Inflammatory macrophage treated with lipopolysaccharide for 4 hours (primary cell): ENCODE results near the gene ZBTB46.
A peak's percentile ranks its signal among the peaks of the same experiment; 100 is the strongest.
"Not testable (repeated sequence)": the region's sequence is repeated elsewhere in the genome, so short reads cannot be mapped to it uniquely, and the experiment has no call there.

Experiments used
- DNase-seq: peaks from one replicate; pipeline ENCODE4 v3.0.0-alpha.2; 2020

Gene ZBTB46, protein sequence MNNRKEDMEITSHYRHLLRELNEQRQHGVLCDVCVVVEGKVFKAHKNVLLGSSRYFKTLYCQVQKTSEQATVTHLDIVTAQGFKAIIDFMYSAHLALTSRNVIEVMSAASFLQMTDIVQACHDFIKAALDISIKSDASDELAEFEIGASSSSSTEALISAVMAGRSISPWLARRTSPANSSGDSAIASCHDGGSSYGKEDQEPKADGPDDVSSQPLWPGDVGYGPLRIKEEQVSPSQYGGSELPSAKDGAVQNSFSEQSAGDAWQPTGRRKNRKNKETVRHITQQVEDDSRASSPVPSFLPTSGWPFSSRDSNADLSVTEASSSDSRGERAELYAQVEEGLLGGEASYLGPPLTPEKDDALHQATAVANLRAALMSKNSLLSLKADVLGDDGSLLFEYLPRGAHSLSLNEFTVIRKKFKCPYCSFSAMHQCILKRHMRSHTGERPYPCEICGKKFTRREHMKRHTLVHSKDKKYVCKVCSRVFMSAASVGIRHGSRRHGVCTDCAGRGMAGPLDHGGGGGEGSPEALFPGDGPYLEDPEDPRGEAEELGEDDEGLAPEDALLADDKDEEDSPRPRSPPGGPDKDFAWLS

DNA sequence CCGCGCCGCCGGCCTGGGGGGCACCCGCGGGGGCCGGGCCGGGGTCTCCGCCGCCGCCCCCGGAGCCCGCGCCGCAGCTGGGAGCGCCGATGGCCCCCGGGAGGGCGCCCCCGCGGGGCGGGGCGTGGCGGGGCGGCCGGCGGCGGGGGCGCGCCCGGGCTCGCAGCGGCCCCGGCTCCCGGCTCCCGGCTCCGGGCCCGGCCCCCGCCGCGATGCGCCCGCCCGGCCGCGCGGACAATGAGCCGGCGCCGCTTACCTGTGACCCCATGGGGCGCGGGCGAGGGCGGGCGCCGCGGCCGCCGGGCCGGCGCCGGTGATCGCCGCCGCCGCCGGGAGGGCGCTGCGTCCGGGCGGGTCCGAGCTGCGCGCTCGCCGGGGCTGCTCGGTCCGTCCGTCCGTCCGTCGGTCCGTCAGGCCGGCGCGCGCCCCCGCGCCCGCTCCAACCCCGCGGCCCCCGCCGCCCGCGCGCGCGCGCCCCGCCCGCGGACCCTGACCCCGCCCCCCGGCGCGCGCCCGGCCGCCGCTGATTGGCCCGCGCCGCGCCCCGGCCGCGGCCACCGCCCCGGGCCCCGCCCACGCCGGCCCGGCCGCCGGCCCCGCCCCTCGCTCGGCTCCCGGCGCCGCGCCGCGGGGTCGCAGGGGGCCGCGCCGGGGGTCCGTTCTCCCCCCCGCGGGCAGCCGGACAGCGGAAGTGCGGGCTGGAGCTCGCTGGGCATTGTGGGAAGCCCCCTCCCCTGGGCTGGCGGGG, at the start of gene ZBTB46:
ZBTB46 (minus strand) TSS at position 424 of the 748 bp plus-strand sequence. CDS start 40,507 bp downstream, outside the sequence.
- peak; percentile 62 for DNase-seq

GRCh38 chr20:63878899-63879663, 48.0 kb upstream of the ZBTB46 start:
- no peak for DNase-seq

DNA sequence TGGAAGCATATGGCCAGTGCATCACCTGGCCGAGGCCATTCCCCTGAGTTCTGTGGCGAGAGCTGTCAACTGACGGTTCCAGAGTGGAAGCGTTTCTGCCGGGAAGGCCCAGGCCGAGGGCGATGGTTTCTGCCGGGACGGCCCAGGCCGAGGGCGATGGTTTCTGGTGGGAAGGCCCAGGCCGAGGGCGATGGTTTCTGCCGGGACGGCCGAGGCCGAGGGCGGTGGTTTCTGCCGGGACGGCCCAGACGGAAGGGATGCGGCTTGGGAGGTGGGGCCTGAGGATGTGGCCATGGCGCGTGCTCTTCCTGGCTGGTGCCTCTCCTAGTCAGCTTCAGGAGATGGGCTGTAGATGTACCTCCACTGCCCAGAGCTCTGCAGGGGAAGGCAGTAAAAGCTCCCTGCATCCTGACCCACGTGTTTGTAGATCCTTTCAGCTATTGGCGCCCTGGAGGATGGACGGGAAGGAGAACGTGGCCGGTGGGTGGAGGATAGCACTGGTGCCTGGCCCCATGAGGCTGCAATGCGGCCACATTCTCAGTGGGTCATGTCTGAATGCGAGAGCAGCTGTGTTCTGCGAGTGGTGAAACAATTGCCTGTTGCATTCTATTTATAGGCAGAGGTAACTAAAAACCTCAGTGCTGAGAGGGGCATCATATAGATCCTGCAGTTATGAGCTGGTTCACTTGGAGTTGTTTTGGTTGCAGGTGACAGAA, 46.8 kb upstream of the ZBTB46 start:
- DNase-seq = no peak

GRCh38 chr20:63876489-63877036, 45.5 kb upstream of the ZBTB46 start:
- DNase-seq = no peak

DNA sequence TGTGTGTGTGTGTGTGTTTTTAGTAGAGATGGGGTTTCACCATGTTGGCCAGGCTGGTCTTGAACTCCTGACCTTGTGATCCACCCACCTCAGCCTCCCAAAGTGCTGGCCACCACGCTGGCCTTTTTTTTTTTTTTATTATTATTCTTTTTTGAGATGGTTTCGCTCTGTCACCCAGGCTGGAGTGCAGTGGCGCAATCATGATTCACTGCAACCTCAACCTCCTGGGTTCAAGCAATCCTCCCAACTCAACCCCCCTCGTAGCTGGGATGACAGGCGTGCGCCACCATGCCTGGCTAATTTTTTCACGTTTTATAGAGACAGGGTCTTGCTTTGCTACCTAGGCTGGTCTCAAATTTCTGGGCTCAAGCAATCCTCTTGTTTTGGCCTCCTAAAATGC, 43.2 kb upstream of the ZBTB46 start:
- peak; percentile 81 for DNase-seq

DNA sequence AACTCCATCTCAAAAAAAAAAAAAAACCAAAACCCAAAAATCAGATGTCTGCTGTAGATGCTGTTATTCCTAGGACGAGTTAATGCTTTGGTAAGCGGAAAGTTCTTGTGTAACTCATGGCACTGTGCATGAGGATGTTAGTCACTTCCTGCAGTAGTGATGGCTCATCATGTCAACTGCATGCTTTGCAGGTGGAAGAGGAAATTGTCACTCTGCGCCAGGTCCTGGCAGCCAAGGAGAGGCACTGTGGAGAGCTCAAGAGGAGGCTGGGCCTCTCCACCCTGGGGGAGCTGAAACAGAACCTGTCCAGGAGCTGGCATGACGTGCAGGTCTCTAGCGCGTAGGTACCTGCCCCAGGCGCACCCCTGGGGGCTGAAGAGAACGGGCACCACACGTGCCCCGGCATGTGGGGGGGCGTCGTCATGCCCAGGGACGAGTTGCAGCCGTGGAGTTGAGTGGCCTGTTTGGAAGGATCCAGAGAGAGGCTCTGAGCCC, 42.5 kb upstream of the ZBTB46 start:
- peak; percentile 97 for DNase-seq

DNA sequence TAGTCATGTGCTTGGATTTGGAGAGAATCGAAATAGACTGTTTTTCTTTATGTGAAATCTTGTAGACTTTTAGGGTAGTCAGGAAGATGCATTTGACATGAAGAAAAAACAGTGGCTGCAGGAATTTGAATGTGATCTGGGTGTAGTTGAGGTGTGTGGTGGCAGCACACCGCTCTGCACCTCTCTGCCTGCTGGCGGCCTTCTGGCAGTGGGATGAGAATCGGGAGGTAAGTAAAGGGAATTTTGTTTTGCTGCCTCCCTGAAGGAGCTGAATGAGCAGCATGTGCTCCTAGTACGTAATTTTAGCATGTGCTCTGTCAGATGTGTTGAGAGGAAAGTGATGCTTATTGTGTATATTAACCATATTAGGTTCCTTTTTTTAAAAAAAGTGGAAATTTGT, 37.2 kb upstream of the ZBTB46 start:
- DNase-seq = no peak

DNA sequence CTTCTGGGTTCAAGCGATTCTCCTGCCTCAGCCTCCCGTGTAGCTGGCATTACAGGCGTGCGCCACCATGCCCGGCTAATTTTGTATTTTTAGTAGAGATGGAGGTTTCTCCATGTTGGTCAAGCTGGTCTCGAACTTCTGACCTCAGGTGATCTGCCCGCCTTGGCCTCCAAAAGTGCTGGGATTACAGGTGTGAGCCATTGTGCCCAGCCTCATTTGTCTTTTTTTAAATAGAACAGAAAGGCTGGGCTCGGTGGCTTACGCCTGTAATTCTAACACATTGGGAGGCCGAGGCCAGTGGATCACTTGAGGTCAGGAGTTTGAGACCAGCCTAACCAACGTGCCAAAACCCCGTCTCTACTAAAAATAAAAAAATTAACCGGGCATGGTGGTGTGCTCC, 36.0 kb upstream of the ZBTB46 start:
- not testable (repeated sequence) for DNase-seq

DNA sequence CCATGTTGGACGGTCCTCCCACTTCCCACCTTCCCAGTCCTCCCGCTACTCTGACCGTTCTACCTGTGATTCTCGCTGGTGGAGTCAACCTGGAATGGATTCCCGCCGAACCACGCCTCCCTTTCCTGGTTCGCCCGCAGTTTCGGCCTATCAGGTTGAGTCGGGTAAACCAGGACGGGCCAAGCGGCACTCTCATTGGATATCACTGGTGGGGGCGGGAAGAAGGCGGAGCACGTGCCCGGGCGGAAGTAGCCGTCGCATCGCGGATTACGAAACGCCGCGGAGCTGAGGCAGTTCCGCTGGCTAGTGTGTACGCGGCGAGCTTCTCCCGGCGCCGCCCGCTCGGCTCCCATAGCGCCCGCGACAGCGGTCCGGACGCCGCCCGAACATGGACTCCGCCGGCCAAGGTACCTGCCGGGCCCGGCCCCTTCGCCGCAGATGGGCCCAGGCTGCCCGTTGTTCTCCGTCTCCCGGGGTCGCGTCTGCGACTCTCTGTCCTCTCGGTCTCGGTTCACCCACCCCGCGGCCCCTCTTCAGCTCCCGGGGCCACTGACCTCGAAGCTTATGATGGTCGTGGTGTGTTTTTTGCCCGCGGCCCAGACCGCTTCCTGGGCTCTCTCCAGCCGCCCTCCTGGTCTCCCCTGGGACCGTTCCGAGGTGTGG, 34.0 kb upstream of the ZBTB46 start, which contains the start of gene TPD52L2:
TPD52L2 (plus strand) TSS at position 293 of the 663 bp plus-strand sequence; CDS start at position 389, 96 bp downstream.
- DNase-seq = peak; percentile 99

GRCh38 chr20:63864545-63864977, 33.5 kb upstream of the ZBTB46 start:
- DNase-seq = no peak

DNA sequence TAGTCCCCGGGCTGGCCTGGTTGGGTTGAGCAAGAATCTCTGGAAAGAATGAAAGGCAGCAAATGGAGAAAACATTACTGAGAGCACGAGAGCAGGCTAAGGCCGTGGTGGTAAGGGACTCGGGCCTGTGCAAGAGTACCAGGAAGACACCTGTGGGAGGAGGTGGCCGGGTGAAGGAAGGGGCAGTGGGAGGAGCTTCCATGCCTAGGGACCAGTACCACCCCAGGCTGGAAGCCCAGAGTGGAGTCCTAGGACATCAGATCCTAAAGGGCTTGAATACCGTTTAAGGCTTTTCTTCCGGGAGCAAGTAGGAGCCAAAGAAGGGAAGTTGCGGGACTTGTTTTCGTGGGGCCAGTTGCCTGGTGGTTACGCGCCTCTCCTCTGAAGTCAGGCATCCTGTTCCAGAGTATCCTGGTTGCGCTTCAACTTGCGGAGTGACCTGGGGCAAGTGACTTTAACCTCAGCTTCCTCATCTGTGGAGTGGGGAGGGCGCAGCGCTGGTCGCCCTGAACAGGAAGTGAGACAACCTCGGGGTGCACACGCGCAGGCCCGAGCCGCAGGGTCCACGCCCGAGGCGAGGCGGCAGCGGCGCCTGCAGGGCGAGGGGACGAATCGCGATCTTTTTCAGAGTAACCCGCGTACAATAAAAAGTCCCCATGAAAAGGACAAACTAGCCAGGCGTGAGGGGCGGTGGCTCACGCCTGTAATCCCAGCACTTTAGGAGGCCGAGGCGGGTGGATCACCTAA, 32.9 kb upstream of the ZBTB46 start:
- DNase-seq = peak; percentile 97

- no peak for DNase-seq
Observed at GRCh38 chr20:63863021-63863797, 32.1 kb upstream of the ZBTB46 start.

- no peak for DNase-seq
Observed at GRCh38 chr20:63861981-63862901, 31.2 kb upstream of the ZBTB46 start.

DNA sequence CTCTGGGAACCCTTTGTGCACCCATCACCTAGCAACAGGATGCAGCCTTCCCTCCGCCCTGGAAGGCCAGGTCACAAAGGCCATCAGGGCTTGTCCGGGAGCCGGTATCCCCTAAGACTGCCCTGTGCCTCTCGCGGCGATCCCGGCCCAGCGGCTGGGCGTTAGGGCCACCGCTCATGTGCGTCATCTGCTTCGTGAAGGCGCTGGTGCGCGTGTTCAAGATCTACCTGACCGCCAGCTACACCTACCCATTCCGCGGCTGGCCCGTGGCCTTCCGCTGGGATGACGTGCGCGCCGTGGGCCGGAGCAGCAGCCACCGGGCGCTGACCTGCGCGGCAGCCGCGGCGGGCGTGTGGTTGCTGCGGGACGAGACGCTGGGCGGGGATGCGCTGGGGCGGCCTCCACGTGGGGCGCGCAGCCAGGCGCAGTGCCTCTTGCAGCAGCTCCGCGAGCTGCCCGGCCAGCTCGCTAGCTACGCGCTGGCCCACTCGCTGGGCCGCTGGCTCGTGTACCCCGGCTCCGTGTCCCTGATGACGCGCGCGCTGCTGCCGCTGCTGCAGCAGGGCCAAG, 30.4 kb upstream of the ZBTB46 start, which contains the start of gene ABHD16B:
ABHD16B (plus strand) TSS at position 134 of the 570 bp plus-strand sequence; CDS start at position 177, 43 bp downstream.
- no peak for DNase-seq

DNA sequence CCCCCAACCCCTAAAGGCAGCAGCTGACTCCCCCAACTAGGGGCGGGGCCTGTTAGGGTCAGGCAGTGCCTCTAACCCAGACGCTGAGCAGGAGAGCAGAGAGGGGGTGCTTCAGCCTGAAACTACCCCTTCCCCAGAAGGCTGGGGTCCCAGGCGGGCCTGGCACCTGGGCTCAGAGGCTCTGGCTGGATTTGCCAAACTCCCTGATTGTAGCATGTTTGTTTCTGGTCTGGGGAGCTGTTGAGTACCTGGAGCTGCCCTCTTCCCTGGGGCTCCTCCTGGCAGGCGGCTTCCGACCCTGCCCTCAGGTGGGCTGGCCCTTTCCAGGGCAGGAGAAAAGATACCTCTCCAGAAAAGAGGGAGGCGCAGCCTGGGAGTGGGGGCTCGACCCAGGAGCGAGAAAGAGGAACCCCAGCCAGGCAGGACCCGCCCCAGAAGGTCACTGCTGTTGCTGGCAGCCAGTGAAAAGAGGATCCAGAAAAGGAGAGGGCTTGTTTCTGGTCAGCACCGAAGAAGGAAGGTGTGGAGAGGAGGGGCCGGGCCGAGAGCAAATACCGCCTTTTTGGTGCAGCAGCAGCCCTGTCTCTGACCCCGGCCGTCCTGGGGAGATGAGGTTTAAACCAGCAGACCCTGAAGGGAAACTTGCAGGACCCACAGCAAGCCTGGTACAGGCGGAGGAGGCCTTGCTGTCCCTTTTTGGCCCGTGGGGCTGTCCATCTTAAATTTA, 29.4 kb upstream of the ZBTB46 start:
- peak; percentile 54 for DNase-seq

DNA sequence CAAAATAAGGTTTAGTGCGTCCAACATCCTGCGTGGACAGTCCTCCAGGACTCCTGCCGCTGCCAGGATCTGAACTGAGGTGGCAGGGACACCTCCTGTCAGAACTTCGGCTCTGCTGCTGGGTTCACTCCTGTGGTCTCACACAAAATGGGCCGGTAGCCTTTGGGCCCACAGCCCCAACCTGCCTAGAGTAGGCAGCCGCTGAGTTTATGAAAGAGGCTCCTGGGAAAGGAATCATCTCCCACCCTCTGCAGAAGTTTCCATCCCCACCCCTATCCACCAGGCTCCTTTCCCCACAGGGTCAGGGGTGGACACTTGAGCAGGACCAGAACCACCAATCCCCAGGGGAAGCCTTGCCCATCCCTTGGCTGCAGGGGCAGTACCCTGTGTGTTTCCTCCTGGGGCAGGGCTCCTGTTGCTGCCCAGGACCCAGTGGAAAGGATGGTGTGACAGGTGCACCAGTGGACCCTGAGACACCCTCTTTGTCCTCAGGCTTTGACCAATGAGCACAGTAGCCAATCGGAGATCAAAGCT, 28.2 kb upstream of the ZBTB46 start:
- DNase-seq = no peak
